RWPE2 (cell line): ENCODE measurements around the gene PFKFB4.

Experiments used
- ATAC-seq: fragments of 200-7000 bp; cut with Tn5 transposase; 3 replicates; pipeline ENCODE4 v1.9.1; 2021; ENCODE audit warnings: low read depth
- DNase-seq: peaks from one replicate; pipeline ENCODE4 v3.0.0-alpha.2; 2020; ENCODE audit warnings: low spot score
- H3K27ac ChIP-seq: fragments of 450-650 bp; 2 replicates; pipeline ENCODE4 v1.5.1; 2017; ENCODE audit warnings: mild to moderate bottlenecking; ENCODE audit not compliant: poor library complexity, severe bottlenecking
- H3K27me3 ChIP-seq: fragments of 250-450 bp; sonication (Bioruptor Pico); 2 replicates; pipeline ENCODE4 v1.5.1; 2021; ENCODE audit warnings: mild to moderate bottlenecking, moderate library complexity; ENCODE audit not compliant: insufficient read depth, poor library complexity, severe bottlenecking
- H3K36me3 ChIP-seq: fragments of 250-450 bp; sonication (Bioruptor Pico); 2 replicates; pipeline ENCODE4 v1.5.1; 2020; ENCODE audit warnings: low read depth, mild to moderate bottlenecking, moderate library complexity
- H3K4me1 ChIP-seq: fragments of 250-450 bp; sonication (Bioruptor Pico); 2 replicates; pipeline ENCODE4 v1.5.1; 2021; ENCODE audit warnings: mild to moderate bottlenecking, moderate library complexity; ENCODE audit not compliant: insufficient read depth, poor library complexity, severe bottlenecking
- H3K4me3 ChIP-seq: fragments of 250-450 bp; sonication (Bioruptor Pico); 2 replicates; pipeline ENCODE4 v1.5.1; 2021; ENCODE audit warnings: mild to moderate bottlenecking, moderate library complexity; ENCODE audit not compliant: severe bottlenecking
- H3K9me3 ChIP-seq: fragments of 250-450 bp; sonication (Bioruptor Pico); 2 replicates; pipeline ENCODE4 v1.5.1; 2021; ENCODE audit warnings: mild to moderate bottlenecking, moderate library complexity; ENCODE audit not compliant: severe bottlenecking
- TF ChIP-seq, protein P1 (sequence below): fragments of 450-650 bp; IDR thresholded peaks from one replicate; pipeline ENCODE4 v1.5.1; 2017; ENCODE audit warnings: mild to moderate bottlenecking, moderate library complexity; ENCODE audit not compliant: poor library complexity, severe bottlenecking

Gene PFKFB4

GRCh38 chr3:48516571-48516970, 40.0 kb downstream of the PFKFB4 start:
- Histone ChIP-seq H3K4me3 (no peak overlapping the region), H3K9me3 (no peaks in the 10 kb centered on the region), H3K27ac (no peak overlapping the region), H3K27me3 (no peaks in the 10 kb centered on the region), H3K36me3 (no peaks in the 10 kb centered on the region), H3K4me1 (no peaks in the 10 kb centered on the region)
- TF ChIP-seq, protein P1, sequence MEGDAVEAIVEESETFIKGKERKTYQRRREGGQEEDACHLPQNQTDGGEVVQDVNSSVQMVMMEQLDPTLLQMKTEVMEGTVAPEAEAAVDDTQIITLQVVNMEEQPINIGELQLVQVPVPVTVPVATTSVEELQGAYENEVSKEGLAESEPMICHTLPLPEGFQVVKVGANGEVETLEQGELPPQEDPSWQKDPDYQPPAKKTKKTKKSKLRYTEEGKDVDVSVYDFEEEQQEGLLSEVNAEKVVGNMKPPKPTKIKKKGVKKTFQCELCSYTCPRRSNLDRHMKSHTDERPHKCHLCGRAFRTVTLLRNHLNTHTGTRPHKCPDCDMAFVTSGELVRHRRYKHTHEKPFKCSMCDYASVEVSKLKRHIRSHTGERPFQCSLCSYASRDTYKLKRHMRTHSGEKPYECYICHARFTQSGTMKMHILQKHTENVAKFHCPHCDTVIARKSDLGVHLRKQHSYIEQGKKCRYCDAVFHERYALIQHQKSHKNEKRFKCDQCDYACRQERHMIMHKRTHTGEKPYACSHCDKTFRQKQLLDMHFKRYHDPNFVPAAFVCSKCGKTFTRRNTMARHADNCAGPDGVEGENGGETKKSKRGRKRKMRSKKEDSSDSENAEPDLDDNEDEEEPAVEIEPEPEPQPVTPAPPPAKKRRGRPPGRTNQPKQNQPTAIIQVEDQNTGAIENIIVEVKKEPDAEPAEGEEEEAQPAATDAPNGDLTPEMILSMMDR = no peak
- DNase-seq (no peak), ATAC-seq (peak; percentile 47; the same call in 2 of the 3 replicates)

GRCh38 chr3:48514431-48515227, 42.0 kb downstream of the PFKFB4 start:
- Histone ChIP-seq H3K27me3 (no peaks in the 10 kb centered on the region), H3K4me1 (no peaks in the 10 kb centered on the region), H3K4me3 (no peak overlapping the region), H3K9me3 (no peaks in the 10 kb centered on the region), H3K36me3 (no peaks in the 10 kb centered on the region), H3K27ac (no peak overlapping the region)
- TF ChIP-seq, protein P1 = no peak
- ATAC-seq (no peak), DNase-seq (no peak)

GRCh38 chr3:48511551-48511950, 45.1 kb downstream of the PFKFB4 start:
- DNase-seq = no peak
- H3K36me3 ChIP-seq = no peaks in the 10 kb centered on the region
- H3K9me3 ChIP-seq = no peaks in the 10 kb centered on the region
- ATAC-seq = no peak
- TF ChIP-seq, protein P1 = no peak
- peaks cover 10% of the 10 kb centered on the region for H3K4me1 ChIP-seq
- H3K27ac ChIP-seq = no peak overlapping the region
- no peaks in the 10 kb centered on the region for H3K27me3 ChIP-seq
- no peak overlapping the region for H3K4me3 ChIP-seq

GRCh38 chr3:48507256-48508061, 49.1 kb downstream of the PFKFB4 start:
- peak; percentile 90 for DNase-seq
- H3K27ac ChIP-seq = peak overlapping the region; percentile 71
- no peaks in the 10 kb centered on the region for H3K9me3 ChIP-seq
- H3K27me3 ChIP-seq = no peaks in the 10 kb centered on the region
- TF ChIP-seq, protein P1 = peak; percentile 81
- peaks cover 15% of the 10 kb centered on the region for H3K4me1 ChIP-seq
- no peak overlapping the region for H3K4me3 ChIP-seq
- peak; percentile 79 for ATAC-seq
- H3K36me3 ChIP-seq = no peaks in the 10 kb centered on the region
